Nucleus accumbens (tissue), 56 donors: Measurements from ENCODE around the gene CA11.
"Not testable (repeated sequence)": the region's sequence is repeated elsewhere in the genome, so short reads cannot be mapped to it uniquely, and the experiment has no call there.

ENCODE experiments used
- DNase-seq, 56 donors: peaks; one replicate each; lab custom pipeline; 2025; lab: John Stamatoyannopoulos, UW

The CA11 gene

DNA sequence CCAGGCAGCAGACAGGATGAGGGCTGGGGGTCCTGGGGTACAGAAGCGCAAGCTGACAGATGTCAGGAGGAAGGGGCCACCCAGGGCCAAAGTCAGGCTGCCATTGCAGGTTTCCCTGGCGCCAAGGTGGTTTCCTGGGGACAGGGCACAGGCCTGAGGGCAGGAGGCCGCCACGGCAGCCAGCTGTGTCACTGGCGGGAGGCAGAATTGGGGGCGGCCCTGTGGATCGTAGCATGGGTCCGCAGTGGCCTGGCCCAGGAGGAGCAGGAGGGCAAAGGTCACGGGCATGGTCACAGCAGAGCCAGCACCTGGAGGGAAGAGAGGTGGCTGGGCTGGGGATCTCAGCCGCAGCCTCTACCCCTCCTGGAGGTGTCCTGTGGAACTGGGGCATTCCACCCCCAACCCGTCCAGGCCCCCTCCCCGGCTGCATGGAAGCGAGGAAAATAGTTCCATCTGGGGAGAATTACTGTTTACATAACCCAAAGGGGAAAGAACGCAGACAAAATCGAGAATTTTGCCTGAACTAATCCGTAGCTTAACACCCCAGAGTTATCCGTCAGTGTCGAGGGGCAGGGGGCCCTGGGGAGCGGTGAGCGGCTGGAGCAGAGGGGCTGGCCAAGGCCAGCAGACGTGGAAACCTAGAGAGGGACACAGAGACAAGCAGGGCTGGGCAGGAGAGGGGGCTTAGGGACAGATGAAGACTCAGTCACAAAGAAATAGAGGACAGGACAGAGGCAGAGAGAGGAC is 24.9 kb upstream of the CA11 start:
- no peak for DNase-seq

DNA sequence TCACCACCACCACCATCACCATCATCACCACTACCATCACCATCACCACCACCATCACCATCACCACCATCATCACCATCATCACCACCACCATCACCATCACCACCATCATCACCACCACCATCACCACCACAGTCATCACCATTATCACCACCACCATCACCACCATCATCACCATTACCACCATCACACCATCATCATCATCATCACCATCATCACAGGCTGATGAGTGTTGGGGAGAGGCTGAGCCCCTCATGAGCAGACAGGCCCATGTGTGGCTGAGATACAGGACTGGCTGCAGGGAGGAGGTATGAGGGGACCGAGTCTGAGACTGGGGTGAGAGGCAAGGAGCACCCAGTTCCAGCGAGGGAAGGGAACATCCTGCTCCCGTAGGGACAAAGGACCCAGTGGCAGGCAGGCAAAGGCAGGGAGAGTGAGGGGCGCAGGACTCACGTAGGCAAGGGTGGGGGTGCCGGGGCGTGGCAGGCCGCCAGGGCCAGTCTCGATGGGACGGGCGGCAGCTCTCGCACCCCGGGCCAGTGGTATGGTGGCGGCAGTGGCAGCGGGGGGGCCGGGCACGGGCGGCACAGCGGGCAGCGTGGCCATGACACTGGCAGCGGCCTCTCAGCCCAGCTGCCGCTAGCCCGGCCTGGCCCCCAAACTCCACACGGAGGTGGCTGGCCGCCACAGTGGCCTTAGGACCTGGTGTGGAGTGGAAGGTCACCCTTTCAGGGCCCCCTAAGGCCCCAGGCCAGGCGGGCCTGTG is 24.1 kb upstream of the CA11 start:
- no peak for DNase-seq

DNA sequence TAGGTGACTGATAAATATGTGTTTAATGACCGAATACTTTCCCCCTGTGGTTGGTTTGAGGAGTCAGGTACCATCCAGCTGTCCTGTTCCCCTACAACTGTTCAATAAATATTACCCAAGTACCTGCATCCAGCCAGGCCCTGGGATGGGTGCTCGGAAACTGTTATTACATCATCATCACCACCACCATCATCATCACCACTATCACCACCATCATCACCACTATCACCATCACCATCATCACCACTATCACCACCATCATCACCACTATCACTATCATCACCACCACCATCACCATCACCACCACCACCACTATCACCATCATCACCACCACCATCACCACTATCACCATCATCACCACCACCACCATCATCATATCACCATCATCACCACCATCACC is 22.8 kb upstream of the CA11 start:
- DNase-seq = no peak

DNA sequence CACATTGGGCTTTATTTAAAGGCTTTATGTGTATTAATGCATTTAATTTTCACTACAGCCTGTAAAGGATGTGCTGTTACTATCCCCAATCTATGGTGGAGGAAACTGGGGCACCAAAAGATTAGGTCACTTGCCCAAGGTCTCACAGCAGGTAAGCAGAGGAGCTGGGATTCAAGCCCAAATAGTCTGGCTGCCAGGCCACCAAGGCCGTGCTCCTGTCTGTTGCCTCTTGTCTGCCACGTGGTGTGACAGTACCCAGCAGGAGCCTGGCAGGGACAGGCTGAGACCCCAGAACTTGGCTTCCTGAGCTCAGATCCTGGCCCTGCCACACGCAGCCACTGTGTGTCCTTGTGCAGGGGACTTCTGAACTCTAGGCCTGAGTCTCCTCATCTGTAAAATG is 22.3 kb upstream of the CA11 start:
- DNase-seq = no peak

GRCh38 chr19:48665786-48666185 is 19.8 kb upstream of the CA11 start:
- DNase-seq = no peak

GRCh38 chr19:48664476-48664875 is 18.5 kb upstream of the CA11 start:
- no peak for DNase-seq

GRCh38 chr19:48663667-48664066 is 17.7 kb upstream of the CA11 start:
- no peak for DNase-seq

- DNase-seq = no peak
Measured at GRCh38 chr19:48661711-48662090, 15.7 kb upstream of the CA11 start.

DNA sequence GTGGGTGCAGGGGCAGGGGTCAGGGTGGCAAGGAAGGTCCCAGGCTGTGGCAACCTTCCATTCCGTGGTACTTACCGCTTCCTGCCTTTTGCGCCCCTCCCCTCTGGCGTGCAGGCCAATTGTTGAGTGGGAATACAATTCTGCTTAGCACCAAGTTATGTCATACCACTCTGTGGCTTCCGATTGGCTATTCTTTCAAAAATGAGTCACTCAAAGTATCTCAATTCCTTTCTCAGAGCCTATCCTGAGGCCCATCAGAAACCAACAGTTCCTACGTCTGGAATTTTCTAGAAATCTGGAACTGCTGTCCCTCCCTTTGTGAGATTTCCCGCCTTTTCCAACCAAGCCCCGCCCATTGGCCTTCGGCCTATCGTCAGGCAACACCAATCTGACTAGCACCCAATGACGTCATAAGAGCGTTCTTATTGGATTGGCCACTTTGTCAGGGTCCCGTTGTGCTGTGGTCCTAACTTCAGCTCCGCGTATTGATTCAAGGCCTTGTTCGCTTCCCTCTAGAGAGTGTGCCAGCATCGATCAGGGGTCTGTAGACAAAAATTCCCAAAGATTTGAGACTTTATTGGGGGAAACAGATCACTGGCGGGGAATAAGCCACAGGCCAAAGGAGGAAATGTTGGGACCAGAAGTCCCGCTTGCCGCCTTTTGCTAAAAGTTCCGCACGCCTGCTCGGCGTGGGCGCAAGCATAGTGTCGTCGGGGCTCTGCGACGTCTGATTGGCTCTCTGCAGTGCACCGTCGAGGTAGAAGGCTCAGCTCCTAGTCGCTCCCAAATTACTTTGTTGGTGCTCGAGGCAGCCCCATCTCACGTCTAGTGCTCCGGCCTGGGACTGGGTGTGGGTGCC is 15.1 kb upstream of the CA11 start:
- peak in 50 of 56 donors; percentile 10 to 93 (median 60) for DNase-seq

GRCh38 chr19:48659768-48660167 is 13.8 kb upstream of the CA11 start:
- DNase-seq = peak in 7 of 56 donors; percentile 3 to 53 (median 17)

DNA sequence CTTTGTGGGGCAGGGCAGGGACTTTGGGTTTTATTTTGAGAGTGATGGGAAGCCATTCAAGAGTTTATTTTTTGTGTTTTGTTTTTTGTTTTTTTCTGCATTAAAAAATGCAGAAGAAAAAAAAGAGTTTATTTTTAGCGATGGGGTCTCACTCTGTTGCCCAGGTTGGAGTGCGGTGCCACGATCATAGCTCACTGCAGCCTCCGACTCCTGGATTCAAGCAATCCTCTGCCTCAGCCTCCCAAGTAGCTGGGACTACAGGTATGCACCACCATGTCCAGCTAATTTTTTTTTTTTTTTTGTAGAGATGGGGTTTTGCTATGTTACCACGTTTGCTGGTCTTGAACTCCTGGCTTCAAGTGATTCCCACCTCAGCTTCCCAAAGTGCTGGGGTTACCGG is 12.5 kb upstream of the CA11 start:
- no peak for DNase-seq

GRCh38 chr19:48657828-48658227 is 11.8 kb upstream of the CA11 start:
- not testable (repeated sequence) for DNase-seq

GRCh38 chr19:48656840-48657474 is 11.0 kb upstream of the CA11 start:
- no peak for DNase-seq

- DNase-seq = no peak
Measured at GRCh38 chr19:48654299-48655059, 8.5 kb upstream of the CA11 start.

- no peak for DNase-seq
Measured at GRCh38 chr19:48651683-48652048, 5.7 kb upstream of the CA11 start.

DNA sequence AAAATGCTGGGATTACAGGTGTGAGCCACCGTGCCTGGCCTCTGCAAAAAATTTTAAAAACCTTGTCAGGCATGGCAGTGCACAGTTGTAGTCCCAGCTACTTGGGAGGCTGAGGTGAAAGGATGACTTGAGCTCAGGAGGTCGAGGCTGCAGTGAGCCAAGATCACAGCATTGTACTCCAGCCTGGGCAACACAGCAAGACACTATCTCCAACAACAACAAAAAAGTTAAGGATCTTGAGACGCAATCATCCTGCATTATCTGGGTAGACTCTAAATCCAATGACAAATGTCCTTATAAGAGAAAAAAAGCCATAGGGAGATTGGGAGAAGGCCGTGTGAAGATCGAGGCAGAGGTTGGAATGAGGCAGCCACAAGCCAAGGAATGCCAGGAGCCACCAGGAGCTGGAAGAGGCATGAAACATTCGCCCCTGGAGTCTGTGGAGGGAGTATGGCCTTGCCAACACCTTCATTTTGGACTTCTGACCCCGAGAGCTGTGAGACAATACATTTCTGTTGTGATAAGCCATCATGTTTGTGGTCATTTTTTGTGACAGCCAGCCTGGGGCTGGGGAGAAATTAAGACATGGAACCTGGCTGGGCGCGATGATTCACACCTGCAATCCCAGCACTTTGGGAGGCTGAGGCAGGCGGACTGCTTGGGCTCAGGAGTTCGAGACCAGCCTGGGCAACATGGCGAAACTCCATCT is 5.1 kb upstream of the CA11 start:
- DNase-seq = no peak

DNA sequence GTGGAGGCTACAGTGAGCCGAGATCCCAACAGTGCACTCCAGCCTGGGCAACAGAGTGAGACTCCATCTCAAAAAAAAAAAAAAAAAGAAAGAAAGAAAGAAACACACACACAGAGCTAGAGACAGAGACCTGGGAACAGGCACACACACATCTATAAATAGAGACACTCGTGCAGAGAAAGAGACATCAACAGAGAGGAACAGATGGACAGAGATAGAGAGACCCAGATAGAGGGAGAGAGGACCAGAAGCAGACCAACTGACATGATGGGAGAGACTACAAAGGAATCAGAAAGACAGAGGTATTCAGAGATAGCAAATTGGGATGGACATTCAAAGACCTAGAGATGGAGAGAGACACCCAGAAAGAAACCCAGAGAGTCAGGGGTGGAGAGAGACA is 2.1 kb upstream of the CA11 start:
- no peak for DNase-seq

DNA sequence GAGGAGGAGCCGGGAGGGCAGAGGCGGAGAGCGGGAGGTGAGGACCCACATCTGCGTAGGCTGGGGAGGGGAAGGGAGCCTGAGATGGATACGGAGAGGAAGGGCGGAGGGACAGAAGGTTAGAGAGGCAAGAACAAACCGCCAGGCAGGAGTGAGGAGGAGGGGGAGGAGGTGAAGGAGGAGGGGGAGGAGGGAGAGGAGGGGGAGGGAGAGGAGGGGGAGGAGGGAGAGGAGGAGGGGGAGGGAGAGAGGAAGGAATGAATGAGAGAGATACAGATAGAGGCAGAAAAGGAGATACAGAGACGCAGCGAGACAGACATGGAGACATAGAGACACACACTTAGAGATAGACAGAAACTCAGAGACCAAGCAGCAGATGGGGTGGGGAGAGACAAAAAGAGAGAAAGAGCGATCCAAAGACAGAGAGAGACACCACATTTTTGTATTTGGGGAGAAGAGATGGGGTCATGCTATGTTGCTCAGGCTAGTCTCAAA is 782 bp upstream of the CA11 start:
- peak in 1 of 56 donors; percentile 73 for DNase-seq

- DNase-seq = peak in 6 of 56 donors; percentile 39 to 67 (median 46)
Measured at GRCh38 chr19:48645620-48646000, 377 bp downstream of the CA11 start.
